ENCODE results near the gene NCAPH2.

Gene NCAPH2

DNA sequence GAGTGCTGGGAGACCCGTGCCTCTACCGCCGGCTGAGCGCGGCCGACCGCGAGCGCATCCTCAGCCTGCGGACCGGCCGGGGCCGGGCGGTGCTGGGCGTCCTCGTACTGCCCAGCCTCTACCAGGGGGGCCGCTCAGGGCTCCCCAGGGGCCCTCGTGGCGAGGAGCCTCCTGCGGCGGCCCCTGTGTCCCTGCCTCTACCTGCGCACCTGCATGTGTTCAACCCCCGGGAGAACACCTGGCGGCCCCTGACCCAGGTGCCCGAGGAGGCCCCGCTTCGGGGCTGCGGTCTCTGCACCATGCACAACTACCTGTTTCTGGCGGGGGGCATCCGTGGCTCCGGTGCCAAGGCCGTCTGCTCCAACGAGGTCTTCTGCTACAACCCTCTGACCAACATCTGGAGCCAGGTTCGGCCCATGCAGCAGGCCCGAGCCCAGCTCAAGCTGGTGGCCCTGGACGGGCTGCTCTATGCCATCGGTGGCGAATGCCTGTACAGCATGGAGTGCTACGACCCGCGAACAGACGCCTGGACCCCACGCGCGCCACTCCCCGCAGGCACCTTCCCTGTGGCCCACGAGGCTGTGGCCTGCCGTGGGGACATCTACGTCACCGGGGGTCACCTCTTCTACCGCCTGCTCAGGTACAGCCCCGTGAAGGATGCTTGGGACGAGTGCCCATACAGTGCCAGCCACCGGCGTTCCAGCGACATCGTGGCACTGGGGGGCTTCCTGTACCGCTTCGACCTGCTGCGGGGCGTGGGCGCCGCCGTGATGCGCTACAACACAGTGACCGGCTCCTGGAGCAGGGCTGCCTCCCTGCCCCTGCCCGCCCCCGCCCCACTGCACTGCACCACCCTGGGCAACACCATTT is 41.1 kb downstream of the NCAPH2 start:
- DNase-seq (ENCODE audit: low read depth): no peak

GRCh38 chr22:50550395-50550794 is 42.4 kb downstream of the NCAPH2 start:
- no peak for DNase-seq (ENCODE audit: low read depth)

DNA sequence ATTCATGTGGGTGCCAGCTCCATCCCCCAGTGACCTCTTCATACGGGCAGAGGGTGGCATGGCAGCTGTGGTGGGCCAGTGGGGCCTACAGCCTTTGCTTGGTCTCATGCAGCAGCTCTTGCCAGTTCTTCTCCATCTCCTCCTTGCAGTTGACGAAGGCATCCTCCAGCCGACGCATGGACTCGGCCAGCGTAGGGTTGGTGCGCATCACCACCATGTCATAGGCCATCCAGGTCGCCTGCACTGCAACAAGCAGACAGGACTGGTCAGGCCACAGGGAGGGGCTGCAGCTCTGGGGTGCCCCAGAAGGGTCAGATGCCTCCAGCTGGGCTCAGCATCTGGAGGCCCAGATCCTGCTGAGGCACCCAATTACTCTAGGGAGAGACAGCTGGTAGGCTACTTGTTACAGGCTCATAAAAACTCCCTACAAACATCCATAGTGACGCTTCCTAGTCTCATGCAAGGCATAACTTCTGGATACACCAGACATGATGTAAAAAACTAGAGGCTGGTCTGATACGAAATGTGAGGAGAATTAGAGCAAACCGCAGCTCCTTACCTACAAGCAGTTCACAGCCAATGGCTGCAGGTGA is 43.2 kb downstream of the NCAPH2 start:
- no peak for DNase-seq (ENCODE audit: low read depth)

GRCh38 chr22:50553310-50553709 is 45.3 kb downstream of the NCAPH2 start:
- no peak for DNase-seq (ENCODE audit: low read depth)

- no peak for DNase-seq (ENCODE audit: low read depth)
Observed at GRCh38 chr22:50556703-50557102, 48.7 kb downstream of the NCAPH2 start.

GRCh38 chr22:50560034-50560433 is 52.0 kb downstream of the NCAPH2 start:
- DNase-seq (ENCODE audit: low read depth): no peak

- DNase-seq (ENCODE audit: low read depth): no peak
Observed at GRCh38 chr22:50561401-50562358, 53.7 kb downstream of the NCAPH2 start.

- DNase-seq (ENCODE audit: low read depth): peak; percentile 91
Observed at GRCh38 chr22:50562523-50563412, 54.7 kb downstream of the NCAPH2 start, which contains the start of gene SYCE3. Gene SYCE3, minus strand, starts transcription at chr22:50562919. Its CDS starts 6,514 bp downstream, at chr22:50556405.

DNA sequence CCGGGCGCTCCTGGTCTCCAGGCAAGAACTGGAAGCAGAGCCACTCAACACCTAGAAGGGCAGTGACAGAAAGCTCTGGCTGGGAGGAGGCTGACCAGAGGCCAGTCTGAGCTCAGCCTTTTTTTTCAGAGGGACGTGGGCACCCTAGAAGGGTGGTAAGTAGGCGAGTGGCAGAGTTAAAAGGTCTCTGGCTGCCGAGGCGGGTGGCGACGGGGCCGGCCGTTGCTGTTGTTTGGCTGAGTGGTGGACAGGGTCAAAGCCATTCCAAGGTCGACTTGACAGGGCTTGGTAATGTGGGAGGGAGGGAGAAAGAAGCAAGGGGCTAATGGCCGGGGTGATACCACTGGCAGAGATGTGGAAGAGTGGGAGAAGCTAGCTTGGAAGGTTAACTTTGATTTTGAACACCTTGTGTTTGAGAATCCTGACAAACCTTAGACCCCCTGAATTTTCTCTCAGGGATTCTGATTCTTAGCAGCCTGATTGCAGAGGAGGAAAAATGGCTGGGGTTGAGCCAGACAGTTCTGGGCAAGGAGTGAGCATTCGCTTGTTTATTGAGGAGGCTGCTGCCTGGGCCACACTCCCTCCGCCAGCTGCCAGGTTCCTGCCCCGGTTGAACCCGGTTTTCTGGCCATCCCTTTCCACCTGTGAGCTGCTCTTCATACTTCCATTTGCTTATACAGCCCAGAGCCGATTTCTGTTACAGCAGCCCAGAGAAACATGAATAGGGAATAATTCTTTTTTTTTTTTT is 55.6 kb downstream of the NCAPH2 start:
- no peak for DNase-seq (ENCODE audit: low read depth)

DNA sequence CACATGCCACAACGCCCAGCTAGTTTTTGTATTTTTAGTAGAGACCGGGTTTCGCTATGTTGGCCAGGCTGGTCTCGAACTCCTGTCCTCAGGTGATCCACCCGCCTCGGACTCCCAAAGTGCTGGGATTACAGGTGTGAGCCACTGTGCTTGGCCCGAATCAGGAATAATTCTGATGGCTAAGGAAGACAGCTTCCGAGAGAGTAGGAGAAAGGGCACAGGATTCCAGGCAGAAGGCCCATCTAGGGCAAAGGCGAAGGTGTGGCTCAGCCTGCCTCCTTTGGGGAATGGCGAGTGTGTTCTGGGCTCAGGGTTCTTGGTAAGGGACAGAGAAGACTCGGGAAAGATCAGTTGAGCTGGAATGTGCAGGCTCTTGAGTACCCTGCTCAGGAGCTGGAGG is 56.3 kb downstream of the NCAPH2 start:
- DNase-seq (ENCODE audit: low read depth): no peak

- DNase-seq (ENCODE audit: low read depth): no peak
Observed at GRCh38 chr22:50567721-50568252, 59.8 kb downstream of the NCAPH2 start.

DNA sequence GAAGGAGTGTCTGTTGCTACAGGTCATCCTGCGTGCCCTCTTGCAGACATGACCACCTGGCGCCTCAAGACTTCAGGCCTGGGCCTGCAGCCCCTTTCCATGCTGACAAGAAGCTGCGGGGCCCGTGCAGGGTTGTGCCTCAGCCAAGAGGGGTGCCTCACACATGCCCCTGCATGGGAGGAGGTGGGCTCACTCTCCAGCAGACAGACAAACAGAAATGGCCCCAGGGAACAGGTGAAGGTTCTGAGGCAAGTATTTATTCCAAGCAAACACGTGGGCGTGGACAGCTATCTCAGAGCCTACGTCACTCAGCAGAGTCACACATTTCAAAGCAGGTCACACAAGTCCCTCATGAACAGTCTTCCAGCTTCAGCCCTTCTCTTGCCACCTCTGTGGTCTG is 60.6 kb downstream of the NCAPH2 start:
- DNase-seq (ENCODE audit: low read depth): no peak

- DNase-seq (ENCODE audit: low read depth): no peak
Observed at GRCh38 chr22:50569041-50569459, 61.0 kb downstream of the NCAPH2 start.

- no peak for DNase-seq (ENCODE audit: low read depth)
Observed at GRCh38 chr22:50569896-50570535, 62.0 kb downstream of the NCAPH2 start.

- no peak for DNase-seq (ENCODE audit: low read depth)
Observed at GRCh38 chr22:50570861-50571260, 62.8 kb downstream of the NCAPH2 start.

- no peak for DNase-seq (ENCODE audit: low read depth)
Observed at GRCh38 chr22:50571264-50572175, 63.5 kb downstream of the NCAPH2 start.

GRCh38 chr22:50572965-50573364 is 64.9 kb downstream of the NCAPH2 start:
- no peak for DNase-seq (ENCODE audit: low read depth)

DNA sequence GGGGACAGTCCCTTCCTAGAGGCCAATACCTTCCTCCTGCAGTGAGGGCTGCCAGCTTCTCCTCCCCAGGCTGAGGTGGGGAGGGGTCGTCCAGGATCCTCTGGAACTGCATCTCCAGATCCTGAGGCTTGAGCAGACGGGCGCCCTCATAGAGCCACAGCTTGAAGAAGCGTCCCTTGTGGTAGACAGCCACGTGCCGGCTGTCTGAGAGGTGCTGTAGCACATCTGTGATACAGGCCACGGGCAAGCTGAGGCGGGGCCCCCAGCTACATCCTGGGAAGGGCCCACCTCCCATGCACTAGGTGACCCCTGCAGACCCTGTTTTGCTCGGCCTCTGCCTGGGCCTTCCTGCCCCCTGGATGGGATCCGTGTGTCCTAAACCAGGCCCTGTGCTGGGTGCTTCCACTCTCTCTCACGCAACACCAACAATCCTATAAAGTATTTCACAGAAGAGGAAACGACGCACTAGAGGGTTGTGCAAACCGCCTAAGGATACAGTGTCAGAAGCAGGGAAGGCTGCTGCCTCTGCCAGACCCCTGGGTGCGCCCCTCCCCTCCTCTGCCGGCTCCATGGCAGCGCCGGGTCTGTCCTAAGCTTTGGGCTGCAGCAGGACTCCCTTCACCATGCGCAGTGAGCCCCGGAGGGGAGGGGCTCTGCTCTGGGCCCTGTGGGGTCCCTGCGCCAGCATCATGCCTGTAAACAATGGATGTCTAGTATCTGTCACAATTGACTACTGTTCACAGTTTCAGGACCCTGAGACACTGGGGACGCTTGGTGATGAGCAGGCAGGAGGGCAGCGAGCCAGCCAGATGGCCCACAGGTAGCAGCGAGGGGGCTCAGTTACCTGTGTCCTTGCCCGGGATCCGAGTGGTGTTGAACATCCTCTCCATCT is 65.7 kb downstream of the NCAPH2 start:
- DNase-seq (ENCODE audit: low read depth): no peak
